Mesothelial cell of epicardium (in vitro differentiated cells): ENCODE data around the gene CYP11A1. TPM values are rescaled to one million over a fixed set of nuclear protein-coding genes. Genes with fewer than 3 reads are reported as not detected.
A peak's percentile ranks its signal among the peaks of the same experiment; 100 is the strongest.

ENCODE experiments used
- DNase-seq, 2 experiments: peaks; one replicate each; pipeline ENCODE4 v3.0.0; 2021; ENCODE audit warnings: low spot score in 2 of 2; ENCODE audit not compliant: unreplicated experiment in 2 of 2
- H3K27ac Mint-ChIP-seq: 2 replicates; pipeline ENCODE4 v1.8.0; 2021; ENCODE audit warnings: mixed read lengths
- H3K27me3 Mint-ChIP-seq: 2 replicates; pipeline ENCODE4 v1.8.0; 2021; ENCODE audit warnings: low read depth, mixed read lengths
- H3K36me3 Mint-ChIP-seq: 2 replicates; pipeline ENCODE4 v1.8.0; 2021; ENCODE audit warnings: mixed read lengths
- H3K4me1 Mint-ChIP-seq: 2 replicates; pipeline ENCODE4 v1.8.0; 2021; ENCODE audit warnings: mixed read lengths
- H3K4me3 Mint-ChIP-seq: 2 replicates; pipeline ENCODE4 v1.8.0; 2021; ENCODE audit warnings: mild to moderate bottlenecking, moderate library complexity, mixed read lengths
- H3K9me3 Mint-ChIP-seq: 2 replicates; pipeline ENCODE4 v1.8.0; 2021; ENCODE audit warnings: mixed read lengths
- total RNA-seq: library from RNA; stranded (reverse); gene quantifications from 3 replicates; pipeline ENCODE4 v1.2.1, GENCODE V29; 2021
- TF ChIP-seq, protein P1 (sequence below): fragments of 200-600 bp; sonication (generic); IDR thresholded peaks from one replicate; pipeline ENCODE4 v1.5.0; 2021; ENCODE audit warnings: antibody characterized with exemption; ENCODE audit not compliant: unreplicated experiment

Gene CYP11A1
- total RNA-seq, 1 donor from 2014 or later: 7.0 TPM

DNA sequence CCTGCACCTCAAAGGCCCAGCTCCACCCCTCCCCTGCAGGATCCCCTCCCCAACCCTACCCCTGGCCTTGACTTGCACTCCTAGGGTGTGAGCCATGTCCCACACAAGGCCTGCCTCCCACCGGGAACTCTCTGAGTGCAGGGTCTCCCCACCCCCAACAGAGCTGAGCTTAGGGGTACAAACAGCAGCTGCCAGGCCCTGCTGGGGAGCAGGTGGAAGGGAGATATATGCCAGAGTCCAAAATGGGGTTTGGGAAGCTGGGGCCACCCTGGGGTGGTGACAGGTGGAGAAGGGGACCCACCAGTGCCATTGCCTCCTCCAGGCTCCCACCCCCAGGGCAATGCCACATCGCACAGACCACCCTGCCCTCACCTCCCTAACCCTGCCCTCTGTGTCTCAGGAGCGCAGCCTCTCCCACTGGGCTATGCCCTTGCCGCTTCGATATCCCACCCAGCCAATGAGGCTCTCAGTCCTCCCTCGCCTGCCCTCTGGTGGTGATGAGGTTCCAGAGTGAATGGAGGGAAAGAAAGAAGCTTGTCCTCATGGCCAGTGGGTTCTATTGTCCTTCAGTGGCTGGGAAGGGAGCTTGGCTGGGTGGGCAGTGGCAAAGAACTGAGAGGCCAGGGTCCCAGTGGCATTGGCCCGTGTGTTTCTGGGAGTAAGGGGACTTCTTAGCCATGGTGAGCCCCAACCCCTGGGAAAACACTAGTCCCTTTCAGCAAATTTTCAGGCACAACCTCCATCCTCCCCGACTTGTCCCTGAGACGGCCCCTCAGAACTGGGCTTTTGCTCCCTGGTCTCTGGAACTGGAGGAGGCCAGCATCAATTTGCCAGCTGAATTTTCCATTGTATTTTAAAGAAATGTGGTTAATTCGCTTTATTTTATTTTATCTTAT lies 46.8 kb downstream of the CYP11A1 start:
- Mint-ChIP-seq H3K9me3 (no peaks in the 10 kb centered on the region), H3K4me1 (peaks cover 42% of the 10 kb centered on the region), H3K27me3 (peaks cover 4% of the 10 kb centered on the region), H3K4me3 (no peak overlapping the region), H3K36me3 (no peaks in the 10 kb centered on the region), H3K27ac (peak overlapping the region; percentile 47)
- TF ChIP-seq, protein P1, sequence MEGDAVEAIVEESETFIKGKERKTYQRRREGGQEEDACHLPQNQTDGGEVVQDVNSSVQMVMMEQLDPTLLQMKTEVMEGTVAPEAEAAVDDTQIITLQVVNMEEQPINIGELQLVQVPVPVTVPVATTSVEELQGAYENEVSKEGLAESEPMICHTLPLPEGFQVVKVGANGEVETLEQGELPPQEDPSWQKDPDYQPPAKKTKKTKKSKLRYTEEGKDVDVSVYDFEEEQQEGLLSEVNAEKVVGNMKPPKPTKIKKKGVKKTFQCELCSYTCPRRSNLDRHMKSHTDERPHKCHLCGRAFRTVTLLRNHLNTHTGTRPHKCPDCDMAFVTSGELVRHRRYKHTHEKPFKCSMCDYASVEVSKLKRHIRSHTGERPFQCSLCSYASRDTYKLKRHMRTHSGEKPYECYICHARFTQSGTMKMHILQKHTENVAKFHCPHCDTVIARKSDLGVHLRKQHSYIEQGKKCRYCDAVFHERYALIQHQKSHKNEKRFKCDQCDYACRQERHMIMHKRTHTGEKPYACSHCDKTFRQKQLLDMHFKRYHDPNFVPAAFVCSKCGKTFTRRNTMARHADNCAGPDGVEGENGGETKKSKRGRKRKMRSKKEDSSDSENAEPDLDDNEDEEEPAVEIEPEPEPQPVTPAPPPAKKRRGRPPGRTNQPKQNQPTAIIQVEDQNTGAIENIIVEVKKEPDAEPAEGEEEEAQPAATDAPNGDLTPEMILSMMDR: peak; percentile 54
- peak in 1 of 2 experiments; percentile 61 for DNase-seq

GRCh38 chr15:74319596-74320351 lies 47.7 kb downstream of the CYP11A1 start:
- H3K4me3 Mint-ChIP-seq: no peak overlapping the region
- H3K27me3 Mint-ChIP-seq: no peaks in the 10 kb centered on the region
- no peaks in the 10 kb centered on the region for H3K36me3 Mint-ChIP-seq
- H3K4me1 Mint-ChIP-seq: peaks cover 50% of the 10 kb centered on the region
- TF ChIP-seq, protein P1: no peak
- no peaks in the 10 kb centered on the region for H3K9me3 Mint-ChIP-seq
- no peak for DNase-seq
- no peak overlapping the region for H3K27ac Mint-ChIP-seq

- Mint-ChIP-seq H3K9me3 (no peaks in the 10 kb centered on the region), H3K4me3 (no peak overlapping the region), H3K27me3 (no peaks in the 10 kb centered on the region), H3K36me3 (no peaks in the 10 kb centered on the region), H3K4me1 (peaks cover 57% of the 10 kb centered on the region), H3K27ac (peak overlapping the region; percentile 59)
- TF ChIP-seq, protein P1: no peak
- DNase-seq: no peak
Observed at GRCh38 chr15:74319138-74319460, 48.3 kb downstream of the CYP11A1 start.

DNA sequence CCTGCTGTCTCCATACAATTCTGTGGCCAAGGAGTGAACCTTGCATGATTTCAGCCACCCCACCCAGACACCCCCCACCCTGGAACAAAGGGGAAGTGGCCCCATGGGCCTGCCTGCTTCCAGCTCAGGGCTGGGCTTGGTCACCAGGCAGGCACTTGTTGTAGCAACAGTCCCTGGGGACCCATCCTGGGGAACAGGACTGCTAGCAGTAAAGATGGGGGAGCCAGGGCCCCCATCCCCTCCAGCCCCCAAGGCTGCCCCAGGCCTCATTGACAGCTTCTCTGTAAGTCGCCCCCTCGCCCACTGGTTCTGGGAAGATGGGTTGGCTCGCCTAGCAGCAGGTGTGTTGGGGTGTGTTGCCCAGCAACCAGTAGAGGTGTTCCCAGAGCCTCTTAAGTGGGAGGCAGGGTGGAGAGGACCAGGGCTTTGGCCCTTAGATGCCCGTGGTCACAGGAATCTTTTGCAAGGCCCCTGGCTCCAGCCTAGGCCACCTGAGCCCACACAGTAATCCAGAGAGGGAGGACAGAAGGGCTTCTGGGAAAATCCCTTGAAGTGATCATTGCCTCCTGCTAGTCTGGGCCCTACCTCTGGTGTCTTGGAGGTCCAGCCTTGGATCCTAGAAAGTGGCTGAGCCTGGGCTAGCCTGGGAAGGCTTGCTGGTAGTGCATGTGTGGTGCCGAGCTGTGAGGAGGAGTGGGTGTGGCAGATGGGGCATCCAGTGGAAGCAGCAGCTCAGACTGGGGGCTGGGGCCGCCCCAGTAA lies 48.9 kb downstream of the CYP11A1 start:
- Mint-ChIP-seq H3K4me1 (peaks cover 61% of the 10 kb centered on the region), H3K36me3 (no peaks in the 10 kb centered on the region), H3K27me3 (no peaks in the 10 kb centered on the region), H3K9me3 (no peaks in the 10 kb centered on the region), H3K4me3 (no peak overlapping the region), H3K27ac (peak overlapping the region; percentile 83)
- no peak for DNase-seq
- TF ChIP-seq, protein P1: no peak

DNA sequence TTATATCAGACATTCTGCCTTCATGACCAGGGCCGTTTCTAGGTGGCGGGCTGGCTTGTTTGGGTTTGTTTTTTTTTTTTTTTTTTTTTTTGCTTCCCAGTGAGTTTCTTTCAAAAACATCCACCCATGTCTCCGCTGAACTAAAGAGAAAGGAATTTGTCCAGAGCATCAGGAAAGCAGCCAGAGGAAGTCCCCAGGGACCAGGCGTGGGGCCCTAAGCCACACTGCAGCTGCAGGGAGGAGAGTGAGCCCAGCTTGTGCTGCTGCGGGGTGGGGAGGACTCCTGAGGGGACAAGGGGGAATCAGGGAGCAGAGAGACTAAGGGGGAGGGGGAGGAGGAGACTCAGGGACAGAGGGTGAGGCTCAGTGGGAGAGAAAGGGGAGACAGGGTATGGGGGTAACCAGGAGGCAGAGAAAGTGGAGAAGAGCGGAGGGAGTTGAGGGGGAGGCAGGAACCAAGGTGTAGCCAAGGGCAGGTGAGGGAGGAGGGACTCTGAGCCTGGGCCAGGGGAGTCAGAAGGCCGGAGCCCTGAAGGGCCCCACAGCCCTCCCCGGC lies 49.5 kb downstream of the CYP11A1 start:
- H3K4me3 Mint-ChIP-seq: no peak overlapping the region
- no peaks in the 10 kb centered on the region for H3K27me3 Mint-ChIP-seq
- H3K9me3 Mint-ChIP-seq: no peaks in the 10 kb centered on the region
- H3K27ac Mint-ChIP-seq: peak overlapping the region; percentile 83
- TF ChIP-seq, protein P1: no peak
- DNase-seq: peak in 1 of 2 experiments; percentile 71
- no peaks in the 10 kb centered on the region for H3K36me3 Mint-ChIP-seq
- peaks cover 61% of the 10 kb centered on the region for H3K4me1 Mint-ChIP-seq
